Stimulated activated CD8-positive, alpha-beta memory T cell treated with anti-CD3 and anti-CD28 coated beads, Interleukin-15, amount 100 ng/mL, for 24 hours (primary cell): Measurements from ENCODE around the gene PPARD.
"Not testable (repeated sequence)": the region's sequence is repeated elsewhere in the genome, so short reads cannot be mapped to it uniquely, and the experiment has no call there.

Source experiments
- DNase-seq: peaks from one replicate; pipeline ENCODE4 v3.0.0-alpha.2; 2020; ENCODE audit warnings: low read depth

PPARD gene

GRCh38 chr6:35342258-35343091, at the start of gene PPARD:
TSS of gene PPARD (plus strand) at chr6:35342558. CDS start at chr6:35411088, 68,530 bp downstream.
- peak; percentile 95 for DNase-seq

- DNase-seq = no peak
These were observed 48.7 kb upstream of the PPARD start for GRCh38 chr6:35293681-35294080.

GRCh38 chr6:35294308-35294945, 47.9 kb upstream of the PPARD start:
- no peak for DNase-seq

- DNase-seq = no peak
These were observed 47.3 kb upstream of the PPARD start for GRCh38 chr6:35295036-35295435.

- DNase-seq = no peak
These were observed 46.6 kb upstream of the PPARD start for GRCh38 chr6:35295521-35296315.

- no peak for DNase-seq
These were observed 45.3 kb upstream of the PPARD start for GRCh38 chr6:35296931-35297600.

GRCh38 chr6:35297601-35298481, 44.5 kb upstream of the PPARD start, which contains the start of gene DEF6:
TSS of gene DEF6 (plus strand) at chr6:35297818. CDS start at chr6:35297857, 39 bp downstream.
- DNase-seq = peak; percentile 58

GRCh38 chr6:35298625-35299140, 43.7 kb upstream of the PPARD start:
- DNase-seq = no peak

- no peak for DNase-seq
These were observed 42.7 kb upstream of the PPARD start for GRCh38 chr6:35299674-35300073.

- DNase-seq = no peak
These were observed 41.5 kb upstream of the PPARD start for GRCh38 chr6:35300848-35301247.

GRCh38 chr6:35302604-35303241, 39.6 kb upstream of the PPARD start:
- no peak for DNase-seq

GRCh38 chr6:35304299-35304698, 38.1 kb upstream of the PPARD start:
- no peak for DNase-seq

GRCh38 chr6:35305117-35305516, 37.2 kb upstream of the PPARD start:
- no peak for DNase-seq

- not testable (repeated sequence) for DNase-seq
These were observed 35.2 kb upstream of the PPARD start for GRCh38 chr6:35307138-35307537.

- not testable (repeated sequence) for DNase-seq
These were observed 33.8 kb upstream of the PPARD start for GRCh38 chr6:35308543-35308942.

GRCh38 chr6:35309611-35310264, 32.6 kb upstream of the PPARD start:
- DNase-seq = no peak

- no peak for DNase-seq
These were observed 32.0 kb upstream of the PPARD start for GRCh38 chr6:35310265-35310831.

- no peak for DNase-seq
These were observed 30.8 kb upstream of the PPARD start for GRCh38 chr6:35311390-35312075.
